SIG-M5 (cell line): ENCODE measurements around the gene CCM2L.

ENCODE experiments used
- DNase-seq: peaks from one replicate; lab custom pipeline; 2025; lab: John Stamatoyannopoulos, UW

CCM2L gene

GRCh38 chr20:31996996-31997395 lies 13.2 kb upstream of the CCM2L start:
- no peak for DNase-seq

GRCh38 chr20:31998246-31998645 lies 12.0 kb upstream of the CCM2L start:
- DNase-seq, result no peak

- DNase-seq, result no peak
Observed at GRCh38 chr20:32003325-32003724, 6.9 kb upstream of the CCM2L start.

- DNase-seq, result no peak
Observed at GRCh38 chr20:32004963-32005362, 5.3 kb upstream of the CCM2L start.

- no peak for DNase-seq
Observed at GRCh38 chr20:32006053-32006452, 4.2 kb upstream of the CCM2L start.

GRCh38 chr20:32006841-32007786 lies 3.1 kb upstream of the CCM2L start:
- DNase-seq, result no peak

- DNase-seq, result no peak
Observed at GRCh38 chr20:32007787-32008616, 2.2 kb upstream of the CCM2L start.

GRCh38 chr20:32009564-32009963 lies 674 bp upstream of the CCM2L start:
- no peak for DNase-seq

- no peak for DNase-seq
Observed at GRCh38 chr20:32010666-32011065, 428 bp downstream of the CCM2L start.

GRCh38 chr20:32012159-32012688 lies 2.0 kb downstream of the CCM2L start:
- DNase-seq, result no peak

GRCh38 chr20:32013326-32013725 lies 3.1 kb downstream of the CCM2L start:
- DNase-seq, result no peak

GRCh38 chr20:32017711-32018251 lies 7.5 kb downstream of the CCM2L start:
- no peak for DNase-seq

- DNase-seq, result no peak
Observed at GRCh38 chr20:32018269-32019155, 8.3 kb downstream of the CCM2L start.

GRCh38 chr20:32019156-32019510 lies 8.9 kb downstream of the CCM2L start:
- no peak for DNase-seq

- no peak for DNase-seq
Observed at GRCh38 chr20:32019563-32020463, 9.6 kb downstream of the CCM2L start.

- DNase-seq, result no peak
Observed at GRCh38 chr20:32021091-32021490, 10.9 kb downstream of the CCM2L start.

- DNase-seq, result no peak
Observed at GRCh38 chr20:32024683-32025295, 14.6 kb downstream of the CCM2L start.

GRCh38 chr20:32027643-32028042 lies 17.4 kb downstream of the CCM2L start:
- no peak for DNase-seq

- DNase-seq, result no peak
Observed at GRCh38 chr20:32028647-32029372, 18.6 kb downstream of the CCM2L start.
